ENCODE results near the gene NKX1-1.

Gene NKX1-1

GRCh38 chr4:1414831-1415680 is 8.8 kb upstream of the NKX1-1 start:
- Histone ChIP-seq H3K14ac (ENCODE audit: low read length) (no peak overlapping the region), H3K79me2 (ENCODE audit: control insufficient read depth, insufficient read depth, low read length, poor library complexity) (no peaks in the 10 kb centered on the region), H3K4ac (ENCODE audit: low read depth, low read length) (no peak overlapping the region), H2BK5ac (ENCODE audit: low read depth, low read length, poor library complexity) (no peak overlapping the region), H2AFZ (ENCODE audit: insufficient read depth, low read length, poor library complexity) (no peak overlapping the region), H3K27me3 (ENCODE audit: insufficient read depth, low read length) (peaks cover 19% of the 10 kb centered on the region), H4K12ac (ENCODE audit: low read depth, low read length) (no peak overlapping the region), H3K4me2 (ENCODE audit: low read length) (no peak overlapping the region), H3K4me3 (ENCODE audit: low read depth, low read length) (peak overlapping the region; percentile 50), H3K27ac (ENCODE audit: low read depth, low read length) (no peak overlapping the region), H4K8ac (ENCODE audit: low read depth, low read length) (no peak overlapping the region), H3K9me3 (ENCODE audit: insufficient read depth, low read depth, low read length) (peaks cover 22% of the 10 kb centered on the region), H3K18ac (ENCODE audit: low read length) (no peak overlapping the region), H2BK12ac (ENCODE audit: low read length) (no peak overlapping the region), H3K4me1 (ENCODE audit: control insufficient read depth in 1 of 2, insufficient read depth in 2 of 2, low read length in 2 of 2) (no peaks in the 10 kb centered on the region), H3K23ac (ENCODE audit: low read length) (no peak overlapping the region), H2AK5ac (ENCODE audit: low read length) (no peak overlapping the region), H3K9ac (ENCODE audit: low read length) (no peak overlapping the region), H4K91ac (ENCODE audit: low read depth, low read length) (no peak overlapping the region), H3K79me1 (ENCODE audit: low read length) (no peaks in the 10 kb centered on the region), H2BK120ac (ENCODE audit: insufficient read depth, low read length, poor library complexity) (no peak overlapping the region), H3K36me3 (ENCODE audit: control insufficient read depth in 1 of 2, insufficient read depth in 2 of 2, low read length in 2 of 2) (no peaks in the 10 kb centered on the region)
- DNase-seq, result no peak
- no CpG with 5 or more reads among the region's 75 CpGs for WGBS (ENCODE audit: extremely low coverage, insufficient coverage, insufficient read length)

GRCh38 chr4:1413687-1414479 is 7.6 kb upstream of the NKX1-1 start:
- Histone ChIP-seq H3K9ac (ENCODE audit: low read length) (no peak overlapping the region), H4K8ac (ENCODE audit: low read depth, low read length) (no peak overlapping the region), H3K4me1 (ENCODE audit: control insufficient read depth in 1 of 2, insufficient read depth in 2 of 2, low read length in 2 of 2) (no peaks in the 10 kb centered on the region), H2AFZ (ENCODE audit: insufficient read depth, low read length, poor library complexity) (no peak overlapping the region), H3K14ac (ENCODE audit: low read length) (no peak overlapping the region), H3K4me3 (ENCODE audit: low read depth, low read length) (no peak overlapping the region), H3K79me1 (ENCODE audit: low read length) (no peaks in the 10 kb centered on the region), H3K4me2 (ENCODE audit: low read length) (no peak overlapping the region), H4K12ac (ENCODE audit: low read depth, low read length) (no peak overlapping the region), H3K27ac (ENCODE audit: low read depth, low read length) (no peak overlapping the region), H3K79me2 (ENCODE audit: control insufficient read depth, insufficient read depth, low read length, poor library complexity) (no peaks in the 10 kb centered on the region), H4K91ac (ENCODE audit: low read depth, low read length) (no peak overlapping the region), H2BK120ac (ENCODE audit: insufficient read depth, low read length, poor library complexity) (no peak overlapping the region), H2AK5ac (ENCODE audit: low read length) (no peak overlapping the region), H2BK5ac (ENCODE audit: low read depth, low read length, poor library complexity) (no peak overlapping the region), H3K4ac (ENCODE audit: low read depth, low read length) (no peak overlapping the region), H3K23ac (ENCODE audit: low read length) (no peak overlapping the region), H2BK12ac (ENCODE audit: low read length) (no peak overlapping the region), H3K36me3 (ENCODE audit: control insufficient read depth in 1 of 2, insufficient read depth in 2 of 2, low read length in 2 of 2) (no peaks in the 10 kb centered on the region), H3K18ac (ENCODE audit: low read length) (no peak overlapping the region), H3K9me3 (ENCODE audit: insufficient read depth, low read depth, low read length) (peaks cover 22% of the 10 kb centered on the region), H3K27me3 (ENCODE audit: insufficient read depth, low read length) (peaks cover 28% of the 10 kb centered on the region)
- WGBS (ENCODE audit: extremely low coverage, insufficient coverage, insufficient read length), result no CpG with 5 or more reads among the region's 77 CpGs
- DNase-seq, result no peak

- H3K36me3 ChIP-seq (ENCODE audit: control insufficient read depth in 1 of 2, insufficient read depth in 2 of 2, low read length in 2 of 2), result no peaks in the 10 kb centered on the region
- H3K9ac ChIP-seq (ENCODE audit: low read length), result no peak overlapping the region
- H3K14ac ChIP-seq (ENCODE audit: low read length), result no peak overlapping the region
- H3K4me2 ChIP-seq (ENCODE audit: low read length), result no peak overlapping the region
- H4K91ac ChIP-seq (ENCODE audit: low read depth, low read length), result no peak overlapping the region
- H3K79me1 ChIP-seq (ENCODE audit: low read length), result no peaks in the 10 kb centered on the region
- H3K18ac ChIP-seq (ENCODE audit: low read length), result no peak overlapping the region
- no peak overlapping the region for H3K23ac ChIP-seq (ENCODE audit: low read length)
- H3K4me3 ChIP-seq (ENCODE audit: low read depth, low read length), result no peak overlapping the region
- no peaks in the 10 kb centered on the region for H3K79me2 ChIP-seq (ENCODE audit: control insufficient read depth, insufficient read depth, low read length, poor library complexity)
- peaks cover 24% of the 10 kb centered on the region for H3K9me3 ChIP-seq (ENCODE audit: insufficient read depth, low read depth, low read length)
- H3K4ac ChIP-seq (ENCODE audit: low read depth, low read length), result no peak overlapping the region
- peaks cover 35% of the 10 kb centered on the region for H3K27me3 ChIP-seq (ENCODE audit: insufficient read depth, low read length)
- no peaks in the 10 kb centered on the region for H3K4me1 ChIP-seq (ENCODE audit: control insufficient read depth in 1 of 2, insufficient read depth in 2 of 2, low read length in 2 of 2)
- H4K8ac ChIP-seq (ENCODE audit: low read depth, low read length), result no peak overlapping the region
- no peak overlapping the region for H3K27ac ChIP-seq (ENCODE audit: low read depth, low read length)
- DNase-seq, result no peak
- no CpG with 5 or more reads among the region's 16 CpGs for WGBS (ENCODE audit: extremely low coverage, insufficient coverage, insufficient read length)
- no peak overlapping the region for H2BK12ac ChIP-seq (ENCODE audit: low read length)
- H2AFZ ChIP-seq (ENCODE audit: insufficient read depth, low read length, poor library complexity), result no peak overlapping the region
- no peak overlapping the region for H4K12ac ChIP-seq (ENCODE audit: low read depth, low read length)
- no peak overlapping the region for H2BK5ac ChIP-seq (ENCODE audit: low read depth, low read length, poor library complexity)
- H2BK120ac ChIP-seq (ENCODE audit: insufficient read depth, low read length, poor library complexity), result no peak overlapping the region
- no peak overlapping the region for H2AK5ac ChIP-seq (ENCODE audit: low read length)
Observed at GRCh38 chr4:1413204-1413663, 7.0 kb upstream of the NKX1-1 start.

- Histone ChIP-seq H3K36me3 (ENCODE audit: control insufficient read depth in 1 of 2, insufficient read depth in 2 of 2, low read length in 2 of 2) (no peaks in the 10 kb centered on the region), H3K9me3 (ENCODE audit: insufficient read depth, low read depth, low read length) (peaks cover 27% of the 10 kb centered on the region), H3K9ac (ENCODE audit: low read length) (no peak overlapping the region), H2BK12ac (ENCODE audit: low read length) (no peak overlapping the region), H3K4ac (ENCODE audit: low read depth, low read length) (no peak overlapping the region), H2BK5ac (ENCODE audit: low read depth, low read length, poor library complexity) (no peak overlapping the region), H3K4me3 (ENCODE audit: low read depth, low read length) (no peak overlapping the region), H2AFZ (ENCODE audit: insufficient read depth, low read length, poor library complexity) (no peak overlapping the region), H3K79me1 (ENCODE audit: low read length) (no peaks in the 10 kb centered on the region), H3K79me2 (ENCODE audit: control insufficient read depth, insufficient read depth, low read length, poor library complexity) (no peaks in the 10 kb centered on the region), H2BK120ac (ENCODE audit: insufficient read depth, low read length, poor library complexity) (no peak overlapping the region), H4K8ac (ENCODE audit: low read depth, low read length) (no peak overlapping the region), H2AK5ac (ENCODE audit: low read length) (no peak overlapping the region), H3K27ac (ENCODE audit: low read depth, low read length) (no peak overlapping the region), H4K12ac (ENCODE audit: low read depth, low read length) (no peak overlapping the region), H3K14ac (ENCODE audit: low read length) (no peak overlapping the region), H3K27me3 (ENCODE audit: insufficient read depth, low read length) (peaks cover 40% of the 10 kb centered on the region), H4K91ac (ENCODE audit: low read depth, low read length) (no peak overlapping the region), H3K23ac (ENCODE audit: low read length) (no peak overlapping the region), H3K4me1 (ENCODE audit: control insufficient read depth in 1 of 2, insufficient read depth in 2 of 2, low read length in 2 of 2) (no peaks in the 10 kb centered on the region), H3K18ac (ENCODE audit: low read length) (no peak overlapping the region), H3K4me2 (ENCODE audit: low read length) (no peak overlapping the region)
- WGBS (ENCODE audit: extremely low coverage, insufficient coverage, insufficient read length), result no CpG with 5 or more reads among the region's 15 CpGs
- no peak for DNase-seq
Observed at GRCh38 chr4:1412376-1413203, 6.3 kb upstream of the NKX1-1 start.

All from trophoblast cell (in vitro differentiated cells and primary cell).